H1 (cell line): ENCODE measurements around the gene APBA2. TPM values are rescaled to one million over a fixed set of nuclear protein-coding genes. Genes with fewer than 3 reads are reported as not detected.

ENCODE experiments used
- CTCF ChIA-PET: fragments of 300-600 bp; sonication (Branson Sonifier 250); formaldehyde crosslinking; loops from one replicate; lab custom pipeline; 2021; ENCODE audit not compliant: partially characterized antibody; lab: Charles Lee
- POLR2A ChIA-PET: fragments of 300-600 bp; sonication (Branson Sonifier 250); formaldehyde crosslinking; loops from one replicate; lab custom pipeline; 2021; ENCODE audit warnings: inconsistent platforms; ENCODE audit not compliant: partially characterized antibody; lab: Charles Lee
- DNase-seq, 2 experiments: peaks; one replicate each; pipeline versions ENCODE4 v3.0.0 to v3.0.0-alpha.2; 2010 to 2022; ENCODE audit warnings: low spot score in 2 of 2, low read depth in 1 of 2, mixed read lengths in 1 of 2
- FAIRE-seq: peaks from 2 replicates; lab custom pipeline; 2011; peaks lifted over from hg19 to GRCh38; lab: Jason Lieb, UNC
- H2AFZ ChIP-seq: 2 replicates; pipeline ENCODE4 v1.8.1; 2012; ENCODE audit warnings: low read length, inconsistent platforms
- H2AK5ac ChIP-seq: 2 replicates; pipeline ENCODE4 v1.6.1; 2013; ENCODE audit warnings: low read depth, low read length
- H2BK120ac ChIP-seq: replicated peaks from 2 replicates; pipeline ENCODE3; 2013; ENCODE audit warnings: low read depth, low read length, inconsistent platforms
- H2BK12ac ChIP-seq: 2 replicates; pipeline ENCODE4 v1.6.1; 2013; ENCODE audit warnings: low read depth, low read length
- H2BK15ac ChIP-seq: 2 replicates; pipeline ENCODE4 v1.6.1; 2013; ENCODE audit warnings: low read length
- H2BK20ac ChIP-seq: 2 replicates; pipeline ENCODE4 v1.6.1; 2013; ENCODE audit warnings: low read length
- H2BK5ac ChIP-seq: 2 replicates; pipeline ENCODE4 v1.6.1; 2013; ENCODE audit warnings: low read depth, low read length
- H3K14ac ChIP-seq: 2 replicates; pipeline ENCODE4 v1.6.1; 2013; ENCODE audit warnings: inconsistent platforms; ENCODE audit not compliant: insufficient read length
- H3K18ac ChIP-seq: 2 replicates; pipeline ENCODE4 v1.6.1; 2013; ENCODE audit warnings: low read length; ENCODE audit errors: extremely low read depth
- H3K23ac ChIP-seq: 2 replicates; pipeline ENCODE4 v1.6.1; 2013; ENCODE audit warnings: inconsistent platforms; ENCODE audit not compliant: insufficient read length
- H3K23me2 ChIP-seq: 2 replicates; pipeline ENCODE4 v1.6.1; 2013; ENCODE audit warnings: low read depth, low read length
- H3K27ac ChIP-seq: 2 replicates; pipeline ENCODE4 v1.6.1; 2011; ENCODE audit warnings: low read depth, low read length, inconsistent platforms
- H3K27me3 ChIP-seq, 4 experiments: replicated peaks in 1 of 4; 1 replicate in 1 of 4; 2 replicates in 3 of 4; pipeline versions ENCODE4 v1.6.1 to v1.8.1; 2011 to 2013; ENCODE audit warnings: low read length in 3 of 4, mild to moderate bottlenecking in 3 of 4, inconsistent platforms in 2 of 4, mixed read lengths in 2 of 4, moderate library complexity in 1 of 4; ENCODE audit not compliant: control insufficient read depth in 3 of 4, insufficient read depth in 3 of 4; ENCODE audit errors: extremely low read depth in 1 of 4
- H3K36me3 ChIP-seq, 4 experiments: 2 replicates each; pipeline versions ENCODE4 v1.6.1 to v1.8.1; 2011 to 2013; ENCODE audit warnings: mild to moderate bottlenecking in 4 of 4, low read length in 3 of 4, moderate library complexity in 2 of 4, control low read depth in 1 of 4, inconsistent platforms in 1 of 4; ENCODE audit not compliant: insufficient read depth in 4 of 4, control insufficient read depth in 2 of 4
- H3K4ac ChIP-seq: replicated peaks from 2 replicates; pipeline ENCODE3; 2013; ENCODE audit warnings: low read length, low read depth, mixed read lengths, inconsistent platforms; ENCODE audit not compliant: insufficient read length
- H3K4me1 ChIP-seq, 4 experiments: replicated peaks in 1 of 4; 1 replicate in 1 of 4; 2 replicates in 3 of 4; pipeline versions ENCODE4 v1.6.1 to v1.8.1; 2011 to 2013; ENCODE audit warnings: low read length in 3 of 4, inconsistent platforms in 2 of 4, mixed read lengths in 1 of 4; ENCODE audit not compliant: insufficient read depth in 4 of 4, control insufficient read depth in 3 of 4
- H3K4me2 ChIP-seq, 2 experiments: 2 replicates each; pipeline versions ENCODE4 v1.6.1 to v1.8.1; 2011 to 2013; ENCODE audit warnings: low read depth in 2 of 2, low read length in 2 of 2, control low read depth in 1 of 2, inconsistent platforms in 1 of 2, mild to moderate bottlenecking in 1 of 2; ENCODE audit not compliant: insufficient read depth in 1 of 2
- H3K4me3 ChIP-seq, 4 experiments: fragments of 200-600, 300-600 bp in 1 of 4; sonication (generic), shearing (Covaris generic), sonication (Bioruptor Twin) in 1 of 4; 2 replicates each; pipeline versions ENCODE4 v1.5.1 to v1.8.1; 2011 to 2016; ENCODE audit warnings: low read length in 4 of 4, low read depth in 3 of 4, control low read depth in 2 of 4, inconsistent platforms in 2 of 4, mild to moderate bottlenecking in 2 of 4, mixed read lengths in 1 of 4, moderate library complexity in 1 of 4; ENCODE audit not compliant: insufficient read depth in 2 of 4; ENCODE audit errors: extremely low read depth in 1 of 4
- H3K56ac ChIP-seq: replicated peaks from 2 replicates; pipeline ENCODE3; 2013; ENCODE audit warnings: low read depth, mild to moderate bottlenecking, mixed read lengths, low read length, inconsistent platforms; ENCODE audit not compliant: insufficient read length
- H3K79me1 ChIP-seq: 2 replicates; pipeline ENCODE4 v1.6.1; 2013; ENCODE audit warnings: low read depth, low read length, control low read depth
- H3K79me2 ChIP-seq, 2 experiments: 2 replicates each; pipeline versions ENCODE4 v1.6.1 to v1.8.1; 2012 to 2013; ENCODE audit warnings: low read length in 2 of 2, mild to moderate bottlenecking in 2 of 2, inconsistent platforms in 1 of 2; ENCODE audit not compliant: insufficient read depth in 2 of 2, control insufficient read depth in 1 of 2
- H3K9ac ChIP-seq, 4 experiments: replicated peaks in 1 of 4; 1 replicate in 1 of 4; 2 replicates in 3 of 4; pipeline versions ENCODE4 v1.6.1 to v1.8.1; 2011 to 2013; ENCODE audit warnings: low read depth in 3 of 4, low read length in 3 of 4, control low read depth in 2 of 4, mild to moderate bottlenecking in 2 of 4, moderate library complexity in 2 of 4, inconsistent platforms in 1 of 4; ENCODE audit errors: extremely low read depth in 1 of 4
- H3K9me3 ChIP-seq, 2 experiments: 2 replicates each; pipeline versions ENCODE4 v1.6.1 to v1.8.1; 2012 to 2013; ENCODE audit warnings: mild to moderate bottlenecking in 2 of 2, moderate library complexity in 2 of 2, control low read depth in 1 of 2, inconsistent platforms in 1 of 2, low read depth in 1 of 2, low read length in 1 of 2, mixed read lengths in 1 of 2; ENCODE audit not compliant: insufficient read depth in 2 of 2
- H4K20me1 ChIP-seq, 2 experiments: replicated peaks in 1 of 2; 2 replicates each; pipeline versions ENCODE3 to v1.8.1; 2011 to 2013; ENCODE audit warnings: inconsistent platforms in 2 of 2, low read length in 2 of 2, mild to moderate bottlenecking in 1 of 2; ENCODE audit not compliant: insufficient read depth in 2 of 2, control insufficient read depth in 1 of 2
- H4K5ac ChIP-seq: 2 replicates; pipeline ENCODE4 v1.6.1; 2013; ENCODE audit warnings: low read length, low read depth, mixed read lengths, inconsistent platforms; ENCODE audit not compliant: insufficient read length
- H4K8ac ChIP-seq: 2 replicates; pipeline ENCODE4 v1.8.0; 2013; ENCODE audit warnings: mild to moderate bottlenecking, moderate library complexity, low read length, inconsistent platforms; ENCODE audit not compliant: insufficient read depth; ENCODE audit errors: extremely low read depth
- H4K91ac ChIP-seq: replicated peaks from 2 replicates; pipeline ENCODE3; 2013; ENCODE audit warnings: low read length, mixed read lengths, inconsistent platforms; ENCODE audit not compliant: insufficient read length
- BCL11A ChIP-seq, 2 experiments: IDR thresholded peaks; one replicate each; pipeline ENCODE4 v1.6.1; 2011; ENCODE audit warnings: low read depth in 2 of 2, low read length in 2 of 2, mild to moderate bottlenecking in 2 of 2
- CBX8 ChIP-seq: fragments of 300-800, 300-1000 bp; sonication (generic); IDR thresholded peaks from 2 replicates; pipeline ENCODE4 v1.7.1; 2016; ENCODE audit warnings: low read depth, low read length, borderline replicate concordance
- CREB1 ChIP-seq: IDR thresholded peaks from 2 replicates; pipeline ENCODE4 v1.6.1; 2012; ENCODE audit warnings: inconsistent platforms
- CTBP2 ChIP-seq: IDR thresholded peaks from 2 replicates; pipeline ENCODE4 v1.7.0; 2011; ENCODE audit warnings: borderline replicate concordance, mild to moderate bottlenecking, moderate library complexity, mixed read lengths, low read length; ENCODE audit not compliant: insufficient read depth, insufficient read length
- GABPA ChIP-seq: IDR thresholded peaks from 2 replicates; pipeline ENCODE4 v1.6.1; 2011; ENCODE audit warnings: mild to moderate bottlenecking, low read length, moderate library complexity, borderline replicate concordance; ENCODE audit not compliant: insufficient read depth
- KDM1A ChIP-seq: fragments of 200-600, 300-600 bp; sonication (generic); IDR thresholded peaks from 2 replicates; pipeline ENCODE4 v1.7.1; 2016; ENCODE audit warnings: mild to moderate bottlenecking, low read length, borderline replicate concordance
- MAFK ChIP-seq: IDR thresholded peaks from 2 replicates; pipeline ENCODE4 v1.6.1; 2012; ENCODE audit warnings: low read depth, mild to moderate bottlenecking, improper control_type of control experiment, low read length
- NANOG ChIP-seq: IDR thresholded peaks from 2 replicates; pipeline ENCODE4 v1.6.1; 2011; ENCODE audit warnings: low read length, low read depth, mild to moderate bottlenecking, inconsistent platforms; ENCODE audit not compliant: insufficient read depth, poor library complexity, severe bottlenecking
- POLR2AphosphoS5 ChIP-seq: IDR thresholded peaks from 2 replicates; pipeline ENCODE4 v1.6.1; 2011; ENCODE audit warnings: low read depth, low read length
- SP2 ChIP-seq: IDR thresholded peaks from 2 replicates; pipeline ENCODE4 v1.6.1; 2012; ENCODE audit warnings: mild to moderate bottlenecking, low read length, inconsistent platforms
- SRF ChIP-seq: IDR thresholded peaks from 2 replicates; pipeline ENCODE4 v1.6.1; 2011; ENCODE audit warnings: mild to moderate bottlenecking, low read depth, low read length, moderate library complexity
- WGBS, 2 experiments: shearing (Covaris generic) in 1 of 2; methylation state at CpG; one replicate each; pipeline versions ENCODE4 v1.1.6 to v1.1.7; 2013 to 2015; ENCODE audit warnings: low lambda C conversion rate in 2 of 2, mixed read lengths in 2 of 2, inconsistent platforms in 1 of 2, low coverage in 1 of 2, missing lambda C conversion rate in 1 of 2; ENCODE audit not compliant: insufficient replicate concordance in 2 of 2, insufficient coverage in 1 of 2, insufficient read length in 1 of 2; ENCODE audit errors: extremely low coverage in 1 of 2, missing lambda C conversion rate in 1 of 2; 5-methylcytosine and 5-hydroxymethylcytosine counted together
- polyA plus RNA-seq, 7 experiments: library from polyadenylated mRNA; depleted of rRNA in 3 of 7; stranded (reverse) in 5 of 7; unstranded in 2 of 7; fragments of >200 nt in 5 of 7; fragments of 200-250 nt in 2 of 7; gene quantifications; 1 replicate in 5 of 7; 2 replicates in 1 of 7; 4 replicates in 1 of 7; pipeline versions ENCODE4 v1.2.1 to v1.2.3, GENCODE V29; 2011 to 2013; ENCODE audit warnings: missing spikeins in 2 of 7, mixed read lengths in 2 of 7
- total RNA-seq: library from RNA; stranded (reverse); fragmentation: NEBNext Ultra II Directional; extraction: Animal tissue kit (Norgen Biotek cat#: 25700); gene quantifications from 2 replicates; pipeline ENCODE4 v1.2.1, GENCODE V29; 2021
- TF ChIP-seq, protein P1 (sequence below): IDR thresholded peaks from 2 replicates; pipeline ENCODE4 v1.6.1; 2011; ENCODE audit warnings: low read length, improper control_type of control experiment
- TF ChIP-seq, protein P2 (sequence below): IDR thresholded peaks from 2 replicates; pipeline ENCODE4 v1.6.1; 2012; ENCODE audit warnings: inconsistent platforms

Gene APBA2
- total and polyA plus RNA-seq, 2 of the 8 experiments (the other 6 are each of a cell fraction or from before 2014, with no cell fraction given), result 15.5 to 19.0 TPM

DNA sequence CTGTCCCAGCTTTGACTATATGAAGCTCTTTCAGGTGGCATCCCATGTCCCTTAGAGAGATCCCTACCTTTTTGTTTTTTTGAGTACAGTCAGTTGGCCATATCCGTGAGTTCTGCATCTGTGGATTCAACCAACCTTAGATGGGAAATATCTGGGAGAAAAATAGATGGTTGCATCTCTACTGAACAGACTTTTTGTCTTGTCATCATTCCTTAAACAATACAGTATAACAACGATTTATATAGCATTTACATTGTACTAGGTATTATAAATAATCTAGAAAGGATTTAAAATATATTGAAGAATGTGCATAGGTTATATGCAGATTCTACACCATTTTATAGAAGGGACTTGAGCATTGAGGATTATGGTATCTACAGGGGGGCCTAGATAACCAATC is 65.1 kb downstream of the APBA2 start:
- no peak overlapping the region for H2BK15ac ChIP-seq
- H3K56ac ChIP-seq, result no peak overlapping the region
- no peak overlapping the region for H3K18ac ChIP-seq
- no peak overlapping the region for H3K23ac ChIP-seq
- H2AK5ac ChIP-seq, result no peak overlapping the region
- H3K4me3 ChIP-seq, result no peak overlapping the region
- no peaks in the 10 kb centered on the region for H4K20me1 ChIP-seq
- no peaks in the 10 kb centered on the region for H3K23me2 ChIP-seq
- no peak overlapping the region for H3K4ac ChIP-seq
- H3K14ac ChIP-seq, result no peak overlapping the region
- no peak overlapping the region for H3K4me2 ChIP-seq
- no peak overlapping the region for H2BK120ac ChIP-seq
- no peak overlapping the region for H2AFZ ChIP-seq
- no peak overlapping the region for H2BK12ac ChIP-seq
- 90% methylated on average over 2 of the region's 2 CpGs; no CpG with 5 or more reads in 1 of the 2 experiments for WGBS, 2 experiments
- POLR2A ChIA-PET, result no interaction called here
- H3K79me1 ChIP-seq, result no peaks in the 10 kb centered on the region
- no peak overlapping the region for H2BK5ac ChIP-seq
- DNase-seq, result no peak
- no peaks in the 10 kb centered on the region for H3K9me3 ChIP-seq
- no peak overlapping the region for H3K27ac ChIP-seq
- H3K9ac ChIP-seq, result no peak overlapping the region
- H3K79me2 ChIP-seq, result no peaks in the 10 kb centered on the region
- H3K27me3 ChIP-seq, result no peaks in the 10 kb centered on the region
- peaks cover 0 to 13% (median 3%) of the 10 kb centered on the region in 4 experiments; a peak in 4 of 7 replicates for H3K4me1 ChIP-seq
- no peak overlapping the region for H4K5ac ChIP-seq
- CTCF ChIA-PET, result interaction anchor here (2.2 kb wide), 1 partner anchor 16 kb away, joined by 6 read pairs; no protein-coding TSS in a partner anchor
- H4K8ac ChIP-seq, result no peak overlapping the region
- no peak for FAIRE-seq
- H4K91ac ChIP-seq, result no peak overlapping the region
- H3K36me3 ChIP-seq, result no peaks in the 10 kb centered on the region
- no peak for TF ChIP-seq CTBP2
- TF ChIP-seq CBX8, result no peak
- TF ChIP-seq, protein P1, sequence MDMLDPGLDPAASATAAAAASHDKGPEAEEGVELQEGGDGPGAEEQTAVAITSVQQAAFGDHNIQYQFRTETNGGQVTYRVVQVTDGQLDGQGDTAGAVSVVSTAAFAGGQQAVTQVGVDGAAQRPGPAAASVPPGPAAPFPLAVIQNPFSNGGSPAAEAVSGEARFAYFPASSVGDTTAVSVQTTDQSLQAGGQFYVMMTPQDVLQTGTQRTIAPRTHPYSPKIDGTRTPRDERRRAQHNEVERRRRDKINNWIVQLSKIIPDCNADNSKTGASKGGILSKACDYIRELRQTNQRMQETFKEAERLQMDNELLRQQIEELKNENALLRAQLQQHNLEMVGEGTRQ, result no peak
- no peak for TF ChIP-seq SP2
- TF ChIP-seq CREB1, result no peak
- TF ChIP-seq SRF, result no peak
- no peak for TF ChIP-seq POLR2AphosphoS5
- TF ChIP-seq NANOG, result no peak
- TF ChIP-seq MAFK, result no peak
- TF ChIP-seq, protein P2, sequence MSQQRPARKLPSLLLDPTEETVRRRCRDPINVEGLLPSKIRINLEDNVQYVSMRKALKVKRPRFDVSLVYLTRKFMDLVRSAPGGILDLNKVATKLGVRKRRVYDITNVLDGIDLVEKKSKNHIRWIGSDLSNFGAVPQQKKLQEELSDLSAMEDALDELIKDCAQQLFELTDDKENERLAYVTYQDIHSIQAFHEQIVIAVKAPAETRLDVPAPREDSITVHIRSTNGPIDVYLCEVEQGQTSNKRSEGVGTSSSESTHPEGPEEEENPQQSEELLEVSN, result no peak
- TF ChIP-seq KDM1A, result no peak
- no peak for TF ChIP-seq BCL11A (IDR thresholded peaks at IDR 0.05; ENCODE audit: low read depth in 2 of 2, low read length in 2 of 2)
- TF ChIP-seq GABPA, result no peak
- TF ChIP-seq, all 59 proteins: peak for 0
- H2BK20ac ChIP-seq, result no peak overlapping the region
